NCI-H1436 (cell line): ENCODE measurements around the gene THSD7A.

ENCODE experiments used
- DNase-seq: peaks from one replicate; lab custom pipeline; 2025; lab: John Stamatoyannopoulos, UW

Gene THSD7A

DNA sequence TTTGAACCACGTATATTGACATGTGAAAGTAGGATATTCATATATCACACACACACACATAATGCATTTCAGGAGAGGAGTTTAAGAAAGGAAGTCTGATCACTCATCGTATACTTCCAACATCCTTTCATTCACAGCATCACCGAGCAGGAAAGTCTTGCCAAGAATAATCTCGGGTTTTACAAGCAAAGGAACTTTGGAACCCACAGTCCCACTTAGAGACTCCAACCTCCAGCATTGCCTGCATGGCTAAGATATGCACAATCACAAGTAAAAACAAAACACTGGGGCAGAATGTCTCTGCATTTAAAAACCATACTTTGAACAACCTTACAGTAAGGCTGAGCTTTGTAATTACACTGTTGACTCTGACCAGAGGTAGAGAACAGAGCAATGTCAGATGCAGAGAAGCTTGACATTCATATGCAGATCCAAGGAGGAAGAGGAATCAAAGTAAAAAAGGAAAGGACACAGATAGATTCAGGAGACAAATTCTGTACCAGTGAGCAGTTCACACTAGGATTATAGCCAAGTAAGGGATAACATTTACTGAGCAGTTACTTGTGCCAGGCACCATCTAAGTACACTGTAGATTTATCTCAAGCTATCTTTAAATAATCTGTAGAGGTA lies 14.8 kb downstream of the THSD7A start:
- no peak for DNase-seq

DNA sequence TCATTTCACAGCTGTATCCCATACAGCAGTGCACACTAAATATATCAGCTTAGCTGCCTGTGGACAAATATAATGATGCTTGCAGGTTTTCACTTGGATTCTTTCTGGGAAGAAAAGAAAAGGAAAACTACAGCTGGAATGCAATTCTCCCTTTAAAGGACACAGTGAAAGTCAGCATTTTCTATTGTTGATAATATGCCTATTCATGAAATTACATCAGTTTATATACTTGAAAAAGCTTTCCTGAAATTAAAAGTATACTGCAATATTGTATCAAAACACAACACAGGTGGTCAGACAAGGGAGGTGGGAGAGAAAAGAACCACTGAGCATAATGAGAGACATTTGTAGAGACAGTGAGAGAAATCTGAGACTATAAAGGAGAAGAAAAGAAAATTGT lies 20.3 kb downstream of the THSD7A start:
- DNase-seq = no peak

DNA sequence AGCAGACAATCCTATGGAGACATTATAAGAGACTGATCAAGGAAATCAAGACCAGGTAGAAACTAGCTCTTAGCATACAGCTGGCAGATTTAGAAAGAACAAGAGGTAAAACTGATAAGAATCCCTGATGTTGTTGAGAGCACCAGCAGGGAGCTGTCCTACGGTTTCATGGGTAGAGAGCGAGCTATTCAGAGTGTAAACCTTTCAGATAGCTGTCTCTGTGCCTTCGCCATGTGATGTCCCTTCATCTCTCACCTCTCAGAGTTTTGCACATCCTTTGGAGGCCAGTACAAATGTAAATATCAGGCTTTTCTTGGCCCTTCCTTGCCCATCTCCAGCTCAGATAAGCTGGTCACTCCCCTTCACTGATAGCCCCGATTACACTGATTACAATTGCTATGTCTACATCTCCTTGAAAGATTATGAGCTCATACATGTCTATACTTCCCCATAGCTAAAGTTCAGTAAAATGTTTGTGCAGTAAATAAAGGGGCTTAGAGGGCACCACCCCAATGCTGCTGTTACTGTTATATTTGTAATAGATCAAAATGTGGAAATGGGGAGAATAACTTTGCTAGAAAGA lies 21.9 kb downstream of the THSD7A start:
- no peak for DNase-seq

DNA sequence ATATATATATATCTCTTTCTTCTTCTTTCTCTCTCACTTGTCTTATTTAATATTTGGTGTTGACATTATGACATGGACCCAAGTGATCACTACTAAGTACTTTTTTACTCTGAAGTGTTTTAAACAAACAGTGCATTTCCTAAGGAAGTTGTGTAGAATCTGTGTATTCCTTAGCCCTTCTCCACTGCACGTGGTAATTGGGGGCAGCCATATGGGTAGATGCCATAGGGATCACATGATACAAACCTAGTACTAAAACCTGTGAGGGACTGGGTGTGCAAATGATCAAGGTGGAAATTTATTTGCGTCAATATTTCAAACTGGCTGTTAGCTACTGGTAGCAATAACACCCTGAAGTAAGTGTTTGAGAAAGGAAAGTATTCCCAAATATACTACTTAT lies 25.0 kb downstream of the THSD7A start:
- no peak for DNase-seq

DNA sequence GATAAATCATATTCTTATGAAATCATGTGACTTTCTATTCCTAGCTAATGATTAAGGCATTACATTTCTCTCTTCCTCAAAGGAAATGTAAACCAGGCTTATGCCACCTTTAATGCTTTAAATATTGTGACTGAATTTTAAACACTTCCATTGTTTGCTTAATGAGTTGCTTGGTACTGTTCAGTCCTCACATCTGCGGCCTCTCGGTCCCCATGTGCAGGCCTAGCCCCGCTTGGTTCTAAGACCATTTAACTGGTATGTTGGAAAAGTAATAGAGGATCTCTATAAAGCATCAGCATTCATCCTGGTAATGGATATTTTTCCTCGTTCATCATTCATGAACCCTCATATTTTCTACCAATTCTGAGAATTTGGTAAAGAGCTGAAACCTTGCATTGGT lies 27.4 kb downstream of the THSD7A start:
- no peak for DNase-seq

DNA sequence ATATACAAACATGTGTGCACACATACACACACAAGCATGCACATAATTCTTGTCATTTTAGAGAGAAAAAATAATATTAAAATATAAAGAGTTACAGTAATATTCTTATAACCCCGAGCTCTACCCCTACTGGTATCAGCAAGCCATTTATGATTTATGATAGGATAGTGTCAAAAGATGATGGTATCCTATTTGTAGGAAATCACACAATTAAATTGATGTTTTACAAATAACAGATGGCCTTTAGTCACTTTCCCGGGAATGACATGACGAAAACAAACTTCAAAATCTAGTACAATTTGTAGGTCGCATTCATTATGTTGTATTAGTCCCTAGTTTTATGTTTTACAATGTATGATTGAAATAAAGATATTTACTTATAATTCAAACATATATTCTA lies 36.8 kb downstream of the THSD7A start:
- no peak for DNase-seq

DNA sequence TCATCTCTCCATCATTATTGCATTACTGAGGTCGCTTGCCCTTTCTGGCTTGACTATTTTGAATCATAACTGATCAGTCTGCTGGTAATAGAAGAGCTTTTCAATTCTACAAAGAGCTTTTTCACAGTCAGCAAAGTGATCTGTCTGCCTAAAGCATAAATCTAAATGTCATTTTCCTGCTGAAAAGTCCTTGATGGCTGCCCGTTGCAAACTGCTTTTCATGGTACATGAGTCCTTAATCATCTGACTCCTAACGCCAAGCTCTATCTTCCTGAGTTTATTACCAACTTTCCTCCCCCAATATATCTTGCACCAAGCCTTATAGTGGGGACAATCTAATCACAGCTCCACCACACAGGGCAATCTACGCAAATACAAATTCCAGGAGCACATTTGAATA lies 39.8 kb downstream of the THSD7A start:
- no peak for DNase-seq

DNA sequence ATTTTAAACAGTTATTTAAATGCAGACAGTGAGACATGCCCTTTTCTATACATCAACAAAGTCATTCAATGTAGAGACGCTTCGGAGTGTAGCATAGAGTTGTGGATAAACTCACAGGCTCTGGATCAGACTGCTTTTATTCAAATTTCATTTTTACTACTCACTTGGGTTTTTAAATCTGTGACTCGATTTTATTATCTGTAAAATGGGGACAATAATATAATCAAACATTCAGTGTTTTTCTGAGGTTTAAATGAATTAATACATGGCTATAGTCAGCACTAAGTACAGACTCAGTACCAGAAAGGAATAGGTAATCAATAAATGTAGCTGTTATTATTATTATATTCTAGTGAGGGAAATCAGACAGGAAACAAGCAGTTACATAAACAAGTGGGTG lies 43.4 kb downstream of the THSD7A start:
- no peak for DNase-seq

DNA sequence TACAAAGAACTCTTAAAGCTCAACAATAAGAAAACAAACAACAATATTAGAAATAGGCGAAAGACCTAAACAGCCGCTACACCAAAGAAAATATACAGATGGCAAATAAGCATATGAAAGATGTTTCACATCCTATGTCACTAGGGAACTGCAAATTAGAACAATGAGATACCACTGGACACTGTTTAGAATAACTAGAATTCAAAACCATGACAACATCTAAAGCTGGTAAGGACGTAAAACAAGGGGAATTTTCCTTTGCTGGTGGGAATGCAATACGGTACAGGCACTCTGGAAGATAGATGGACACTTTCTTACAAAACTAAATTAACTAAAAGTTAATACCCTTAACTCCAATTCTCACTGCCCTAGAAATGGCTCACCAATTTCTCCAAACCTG lies 44.5 kb downstream of the THSD7A start:
- no peak for DNase-seq

DNA sequence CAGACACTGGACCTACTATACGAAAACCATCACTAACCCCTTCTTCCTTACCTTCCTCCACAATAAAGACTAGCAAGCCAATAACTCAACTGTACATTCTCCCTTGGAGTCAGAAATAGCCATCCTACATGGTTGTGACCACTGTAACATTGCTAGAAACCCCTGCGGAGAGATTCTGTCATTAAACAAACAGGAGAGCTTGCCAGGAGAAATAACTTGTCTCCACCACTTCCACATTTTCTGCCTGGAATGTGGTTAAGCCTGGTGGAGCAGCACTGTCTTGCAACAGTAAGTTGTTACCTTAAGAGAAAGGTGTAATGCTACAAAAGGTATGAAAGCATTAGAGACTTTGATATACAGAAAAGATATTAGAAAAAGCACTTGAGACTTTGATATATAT lies 45.8 kb downstream of the THSD7A start:
- no peak for DNase-seq

DNA sequence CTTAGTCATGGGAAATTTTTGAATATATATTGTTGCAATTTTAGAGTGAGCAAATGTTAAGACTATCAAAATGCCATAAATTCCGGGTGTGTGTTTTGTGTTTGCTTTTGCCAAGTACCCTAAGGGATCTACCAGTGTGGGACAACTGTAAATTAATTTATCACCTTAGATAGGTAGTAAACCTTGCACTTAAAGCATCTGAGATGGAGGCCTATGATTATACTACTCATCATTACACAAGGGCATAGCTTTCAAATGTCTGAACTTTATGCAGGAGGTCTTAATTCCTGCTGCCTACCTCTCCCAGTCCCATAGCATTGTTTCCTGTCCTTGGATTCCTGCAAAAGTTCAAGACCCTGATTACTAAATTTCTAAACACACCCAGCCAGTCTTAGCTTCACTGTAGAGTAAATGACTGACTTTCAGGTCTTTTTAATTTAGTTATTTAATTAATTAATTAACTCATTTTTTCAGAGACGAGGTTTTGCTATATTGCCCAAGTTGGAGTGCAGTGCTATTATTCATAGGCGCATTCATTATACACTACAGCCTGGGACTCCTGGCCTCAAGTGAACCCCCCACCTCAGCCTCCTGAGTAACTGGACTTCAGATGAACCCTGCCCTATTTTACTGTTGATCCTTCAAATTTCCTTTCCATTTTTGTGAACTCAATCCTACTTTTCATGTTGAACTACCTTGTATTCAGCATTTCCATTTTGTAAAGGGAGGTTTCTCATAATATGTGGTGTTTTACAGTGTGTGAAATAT lies 47.0 kb downstream of the THSD7A start:
- no peak for DNase-seq

DNA sequence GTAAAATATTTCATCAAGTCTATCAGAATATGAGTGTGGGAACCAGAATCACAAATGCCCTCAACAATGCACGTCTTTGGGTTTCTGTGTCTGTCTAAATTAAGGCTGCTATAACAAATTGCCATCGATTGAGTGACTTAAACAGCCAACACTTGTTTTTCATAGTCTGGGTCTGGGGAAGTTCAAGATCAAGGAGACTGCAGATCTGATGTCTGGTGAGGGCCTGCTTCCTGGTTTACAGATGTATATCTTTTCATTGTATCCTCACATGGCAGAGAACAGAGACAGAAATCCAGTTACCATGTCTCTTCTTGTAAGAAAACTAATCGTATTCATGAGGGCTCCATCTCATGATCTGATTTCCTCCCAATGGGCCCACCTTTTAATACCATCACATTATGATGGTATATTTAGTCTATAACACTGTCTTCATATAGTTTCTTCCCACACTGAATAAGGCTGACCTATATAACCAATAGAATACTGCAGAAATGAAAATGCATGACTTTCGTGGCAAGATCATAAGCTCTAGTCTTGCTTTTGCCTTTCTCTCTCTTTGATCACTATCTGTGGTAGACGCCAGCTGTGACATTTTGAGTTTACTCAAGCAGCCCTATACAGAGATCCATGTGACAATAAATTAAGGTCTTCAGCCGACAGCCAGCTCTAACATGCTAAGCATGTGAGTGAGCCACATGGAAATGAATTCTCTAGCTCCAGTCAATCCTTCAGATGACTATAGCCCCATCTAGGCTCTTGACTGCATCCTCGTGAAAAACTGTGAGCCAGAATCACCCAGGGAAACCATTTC lies 51.9 kb downstream of the THSD7A start:
- DNase-seq = no peak

DNA sequence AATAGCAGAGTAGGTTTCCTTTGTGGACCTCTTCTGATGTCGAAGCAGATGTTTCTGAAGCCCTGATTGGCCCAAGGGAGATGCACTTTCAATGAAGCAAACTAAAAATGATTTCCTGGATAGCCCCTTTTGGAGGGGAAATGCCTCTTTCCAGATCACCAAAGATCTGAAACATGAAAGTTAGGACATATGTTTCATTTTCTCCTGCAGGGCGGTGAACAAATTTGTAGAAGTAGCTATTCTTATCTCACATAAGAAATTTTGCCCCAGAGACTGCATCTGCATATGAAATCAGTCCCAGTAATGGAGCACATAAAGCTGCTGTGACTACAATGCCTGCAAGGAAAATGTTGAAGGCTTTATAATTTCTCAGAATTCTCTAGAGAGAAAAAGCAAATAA lies 56.0 kb downstream of the THSD7A start:
- peak; percentile 84 for DNase-seq

DNA sequence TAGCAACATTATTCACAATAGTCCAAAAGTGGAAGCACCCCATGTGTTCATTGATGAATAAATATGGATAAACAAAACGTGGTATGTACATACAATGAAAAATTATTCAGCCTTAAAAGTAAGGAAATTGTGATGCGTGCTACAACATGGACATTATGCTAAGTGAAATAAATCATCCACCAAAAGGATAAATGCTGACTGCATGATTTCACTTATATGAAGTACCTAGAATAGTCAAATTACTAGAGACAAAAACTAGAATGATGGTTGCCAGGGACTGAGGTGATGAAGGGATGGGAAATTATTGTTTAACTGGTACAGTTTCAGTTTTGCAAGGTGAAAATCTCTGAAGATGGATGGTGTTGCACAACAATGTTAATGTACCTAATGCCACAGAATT lies 56.6 kb downstream of the THSD7A start:
- DNase-seq = peak; percentile 72

DNA sequence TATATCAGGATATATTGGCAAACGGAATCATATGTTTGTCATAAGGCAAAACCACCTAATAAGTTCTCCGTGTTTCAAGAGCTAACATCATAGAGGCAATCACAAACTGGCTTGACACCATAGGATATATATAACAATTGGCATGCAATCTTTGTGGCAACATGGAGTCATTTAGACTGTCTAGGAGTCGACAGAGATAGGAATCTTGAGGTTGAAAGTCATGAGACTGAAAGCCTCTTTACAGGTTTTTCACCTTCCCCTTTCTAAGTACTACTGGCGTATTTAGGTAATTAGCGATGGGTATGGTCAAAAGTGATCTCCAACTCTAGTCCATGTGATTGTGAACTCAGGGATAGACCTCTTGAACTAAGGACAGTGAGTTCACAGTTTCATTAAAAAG lies 63.7 kb downstream of the THSD7A start:
- no peak for DNase-seq

DNA sequence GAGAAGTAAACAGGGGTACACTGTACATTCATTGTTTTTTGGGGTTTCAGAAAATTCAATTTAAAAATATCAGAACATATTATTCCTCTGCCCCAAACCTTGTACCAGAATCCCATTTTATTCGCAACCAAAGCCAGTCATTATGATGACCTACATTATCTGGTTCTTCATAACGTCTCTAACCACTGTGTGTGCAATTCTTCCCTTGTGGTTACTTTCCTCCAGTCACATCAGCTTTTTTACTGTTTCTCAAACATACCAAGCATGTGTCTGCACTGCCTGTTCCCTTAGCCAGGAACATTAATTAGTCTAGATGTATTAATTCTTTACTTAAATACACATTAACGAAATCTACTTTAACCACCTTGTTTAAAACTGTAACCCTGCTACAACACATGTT lies 64.8 kb downstream of the THSD7A start:
- no peak for DNase-seq

DNA sequence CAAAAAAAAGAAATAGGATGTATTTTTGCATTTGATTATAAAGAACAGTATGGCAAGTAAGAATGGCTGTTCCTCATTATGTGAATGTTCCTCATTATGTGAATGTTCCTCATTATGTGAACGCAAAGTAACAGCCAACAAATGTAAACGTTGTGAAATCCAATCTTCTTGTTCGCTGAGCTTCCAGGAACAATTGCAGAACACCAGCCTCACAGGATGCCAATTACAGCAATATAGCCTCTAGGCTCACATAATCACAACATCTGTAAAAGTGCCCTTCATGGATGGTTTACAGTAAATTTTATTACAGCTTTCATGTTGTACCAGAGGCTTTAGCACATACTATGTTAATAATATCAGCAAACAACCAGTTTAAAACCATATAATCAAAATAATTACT lies 71.6 kb downstream of the THSD7A start:
- DNase-seq = peak; percentile 90

DNA sequence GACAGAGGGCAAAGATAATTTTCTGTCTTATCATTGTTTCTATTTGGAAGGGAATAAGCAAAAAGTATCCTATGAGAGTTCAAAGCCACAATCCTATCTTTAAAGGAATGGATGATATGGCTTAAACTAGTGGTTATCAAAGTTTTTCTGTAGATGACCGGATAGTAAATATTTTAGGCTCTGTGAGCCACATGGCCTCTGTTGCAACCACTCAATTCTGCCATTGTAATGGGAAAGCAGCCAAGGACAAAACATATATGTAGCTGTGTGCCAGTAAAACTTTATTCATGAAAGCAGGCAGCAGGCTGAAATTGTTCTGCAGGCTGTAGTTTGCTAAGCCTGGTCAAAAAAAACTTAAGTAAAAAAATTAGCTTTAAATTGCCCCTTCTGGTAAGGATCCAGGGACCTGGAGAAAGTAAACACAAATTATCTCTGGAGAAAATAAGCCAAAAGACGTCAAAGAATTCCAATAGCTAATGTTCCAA lies 73.3 kb downstream of the THSD7A start:
- no peak for DNase-seq

DNA sequence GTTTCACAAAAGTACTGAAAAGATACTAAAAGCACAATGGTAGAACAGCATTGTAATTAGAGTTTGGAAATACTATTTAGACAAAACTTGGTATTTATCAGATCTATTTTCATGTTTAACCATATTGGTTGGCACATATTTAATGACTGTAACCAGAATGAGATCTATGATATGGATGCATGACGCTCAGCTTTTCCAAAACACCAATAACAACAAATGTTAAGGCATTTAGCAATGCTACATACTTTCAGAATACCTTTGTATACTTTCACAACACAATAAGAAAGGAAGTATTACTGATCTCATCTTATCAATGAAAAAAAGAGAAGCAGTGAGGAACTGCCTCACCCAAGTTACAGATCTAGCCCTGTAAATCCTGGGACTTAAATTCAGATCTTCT lies 74.8 kb downstream of the THSD7A start:
- DNase-seq = no peak

DNA sequence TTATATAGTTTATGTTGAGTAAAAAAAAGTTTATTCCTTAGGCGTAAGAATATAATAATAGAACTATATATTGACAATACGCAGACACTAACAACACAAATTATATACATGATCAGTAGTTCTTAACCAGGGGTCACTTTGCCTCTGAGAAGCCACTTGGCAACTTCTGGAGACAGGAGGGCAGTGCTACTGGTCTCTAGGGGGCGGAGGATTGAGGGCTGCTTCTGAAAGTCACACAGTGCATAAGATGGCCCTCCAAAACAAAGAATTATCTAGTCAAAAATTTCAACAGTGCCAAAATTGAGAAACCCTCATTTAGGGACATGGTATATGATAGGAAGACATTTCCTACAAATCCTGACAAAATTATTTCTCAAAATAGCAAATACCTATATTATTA lies 77.1 kb downstream of the THSD7A start:
- DNase-seq = no peak

DNA sequence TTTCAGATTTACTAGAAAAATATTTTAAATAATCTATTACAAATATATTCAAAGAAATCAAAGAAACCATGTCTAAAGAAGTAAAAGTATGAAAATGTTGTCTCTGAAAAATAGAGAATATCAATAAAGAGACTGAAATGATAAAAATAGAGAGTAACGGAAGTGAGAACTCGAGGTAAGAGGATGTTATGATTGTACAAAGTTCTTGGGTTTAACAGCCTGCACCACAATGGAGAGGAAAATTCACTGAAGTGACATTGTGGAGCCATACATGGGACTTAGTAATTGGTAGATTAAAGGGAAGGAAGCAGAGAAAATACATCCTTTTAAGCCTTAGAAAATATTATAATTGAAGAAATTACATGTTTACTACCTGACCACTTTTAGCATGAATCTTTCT lies 77.9 kb downstream of the THSD7A start:
- no peak for DNase-seq

DNA sequence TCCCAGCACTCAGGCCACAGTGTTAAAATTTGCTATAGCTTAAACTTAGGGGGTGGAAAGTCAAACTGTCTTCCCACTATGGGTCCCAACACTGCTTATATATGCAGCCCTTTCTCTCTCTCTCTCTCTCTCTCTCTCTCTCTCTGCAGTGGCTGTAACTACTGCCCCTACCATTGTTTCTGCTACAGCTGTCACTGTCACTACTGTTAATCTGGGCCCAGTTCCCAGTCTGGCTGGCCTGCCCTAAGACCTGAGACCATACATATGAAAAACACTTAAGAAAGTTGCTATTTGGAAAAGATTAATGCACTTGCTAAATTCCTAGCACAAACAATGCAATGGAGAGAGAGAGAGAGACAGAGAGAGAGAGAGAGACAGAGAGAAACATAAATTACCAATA lies 78.6 kb downstream of the THSD7A start:
- DNase-seq = no peak
